Karpas-422 (cell line): ENCODE results near the gene CWC27. TPM values are rescaled to one million over a fixed set of nuclear protein-coding genes. Genes with fewer than 3 reads are reported as not detected.
"Not testable (repeated sequence)": the region's sequence is repeated elsewhere in the genome, so short reads cannot be mapped to it uniquely, and the experiment has no call there.

Experiments used
- DNase-seq: peaks from one replicate; pipeline ENCODE4 v3.0.0-alpha.2; 2015
- H2AFZ ChIP-seq: fragments of 200-600 bp; sonication (generic); 2 replicates; pipeline ENCODE4 v1.6.1; 2014; ENCODE audit warnings: antibody characterized with exemption, low read length, mixed read lengths
- H3K27ac ChIP-seq: fragments of 200-600 bp; sonication (generic); 2 replicates; pipeline ENCODE4 v1.5.1; 2014; ENCODE audit warnings: mild to moderate bottlenecking, low read length, moderate library complexity
- H3K27me3 ChIP-seq: fragments of 200-600 bp; sonication (generic); 2 replicates; pipeline ENCODE4 v1.6.1; 2014; ENCODE audit warnings: low read length, mixed read lengths
- H3K36me3 ChIP-seq: fragments of 200-600 bp; sonication (generic); 2 replicates; pipeline ENCODE4 v1.6.1; 2014; ENCODE audit warnings: low read length, mixed read lengths; ENCODE audit not compliant: insufficient read depth
- H3K4me1 ChIP-seq: fragments of 200-600 bp; sonication (generic); 2 replicates; pipeline ENCODE4 v1.6.1; 2014; ENCODE audit warnings: mild to moderate bottlenecking, low read length, mixed read lengths
- H3K4me2 ChIP-seq: fragments of 200-600 bp; sonication (generic); 2 replicates; pipeline ENCODE4 v1.6.1; 2014; ENCODE audit warnings: low read length, low read depth, mild to moderate bottlenecking; ENCODE audit not compliant: poor library complexity, severe bottlenecking
- H3K4me3 ChIP-seq: fragments of 200-600 bp; sonication (generic); 2 replicates; pipeline ENCODE4 v1.5.1; 2014; ENCODE audit warnings: mild to moderate bottlenecking, antibody characterized with exemption, low read length, mixed read lengths
- H3K79me2 ChIP-seq: fragments of 200-600 bp; sonication (generic); 2 replicates; pipeline ENCODE4 v1.6.1; 2014; ENCODE audit warnings: mild to moderate bottlenecking, low read length, mixed read lengths
- H3K9ac ChIP-seq: fragments of 200-600 bp; sonication (generic); 2 replicates; pipeline ENCODE4 v1.6.0; 2014; ENCODE audit warnings: low read length
- H3K9me2 ChIP-seq: fragments of 200-600 bp; sonication (generic), shearing (Covaris generic); replicated peaks from 2 replicates; pipeline ENCODE4 v1.6.0; 2014; ENCODE audit warnings: mild to moderate bottlenecking, low read length, moderate library complexity; ENCODE audit not compliant: insufficient read depth
- H3K9me3 ChIP-seq: fragments of 300-700, 200-600 bp; sonication (generic); 2 replicates; pipeline ENCODE4 v1.6.1; 2014; ENCODE audit warnings: low read length, mixed read lengths
- H4K20me1 ChIP-seq: fragments of 200-600 bp; sonication (generic); 2 replicates; pipeline ENCODE4 v1.6.1; 2014; ENCODE audit warnings: mild to moderate bottlenecking, antibody characterized with exemption, low read length, low read depth; ENCODE audit not compliant: insufficient read depth
- total RNA-seq: library from RNA; depleted of rRNA; stranded (reverse); fragments of >200 nt; shearing (Covaris generic); gene quantifications from 2 replicates; pipeline ENCODE4 v1.2.3, GENCODE V29; 2014; ENCODE audit warnings: low replicate concordance

Gene CWC27
- total RNA-seq, 1 experiment from 2014 or later, result 24.5 TPM

DNA sequence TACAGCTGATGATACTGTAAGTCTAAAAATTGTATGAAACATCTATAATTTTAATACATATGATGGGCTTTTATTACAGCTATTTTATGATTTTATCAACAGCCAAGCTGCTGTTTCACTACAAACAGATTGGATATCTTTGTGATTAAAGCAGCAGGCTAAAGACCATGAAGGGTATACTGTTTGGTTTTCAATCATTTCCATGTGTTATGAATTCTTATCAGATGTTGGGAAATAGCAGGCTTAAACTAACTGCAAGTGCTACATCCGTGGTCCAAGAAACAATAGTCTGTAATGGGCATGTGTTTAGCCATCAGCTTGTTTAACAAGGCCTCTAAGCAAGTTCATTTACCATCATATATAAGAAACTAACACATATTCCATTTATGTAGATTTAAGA lies 107.5 kb downstream of the CWC27 start:
- H3K9ac ChIP-seq, result no peak overlapping the region
- H3K79me2 ChIP-seq, result no peaks in the 10 kb centered on the region
- no peaks in the 10 kb centered on the region for H3K36me3 ChIP-seq
- H4K20me1 ChIP-seq, result no peaks in the 10 kb centered on the region
- no peaks in the 10 kb centered on the region; the same call in 1 of the 2 replicates for H3K9me2 ChIP-seq
- no peak overlapping the region for H3K27ac ChIP-seq
- H3K4me1 ChIP-seq, result no peaks in the 10 kb centered on the region
- no peak for DNase-seq
- no peak overlapping the region for H3K4me3 ChIP-seq
- H2AFZ ChIP-seq, result no peak overlapping the region
- H3K27me3 ChIP-seq, result no peaks in the 10 kb centered on the region
- H3K9me3 ChIP-seq, result no peaks in the 10 kb centered on the region
- H3K4me2 ChIP-seq, result no peak overlapping the region

DNA sequence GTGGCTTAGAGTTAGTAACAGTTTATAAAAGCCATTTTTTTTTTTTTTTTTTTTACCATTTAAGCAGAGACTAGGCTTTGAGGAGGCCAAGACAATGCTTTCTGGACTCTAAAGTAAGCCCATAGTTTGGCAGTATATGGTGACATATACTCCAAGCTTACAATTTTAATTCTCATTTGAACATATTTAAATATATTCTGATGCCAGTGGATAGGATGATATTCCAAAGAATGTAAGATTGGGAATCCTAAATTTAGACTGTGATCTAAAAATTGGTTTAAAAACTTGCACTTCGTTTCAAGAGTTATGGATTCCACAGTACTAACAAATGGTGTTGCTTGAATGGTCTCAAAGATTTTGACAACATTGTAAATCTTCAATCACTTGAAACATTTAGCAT lies 112.1 kb downstream of the CWC27 start:
- Histone ChIP-seq H3K27ac (no peak overlapping the region), H3K9me3 (no peaks in the 10 kb centered on the region), H3K27me3 (no peaks in the 10 kb centered on the region), H2AFZ (no peak overlapping the region), H3K79me2 (no peaks in the 10 kb centered on the region), H3K9me2 (no peaks in the 10 kb centered on the region; the same call in 1 of the 2 replicates), H3K36me3 (no peaks in the 10 kb centered on the region), H3K4me2 (no peak overlapping the region), H3K9ac (no peak overlapping the region), H3K4me3 (no peak overlapping the region), H4K20me1 (no peaks in the 10 kb centered on the region), H3K4me1 (no peaks in the 10 kb centered on the region)
- no peak for DNase-seq

DNA sequence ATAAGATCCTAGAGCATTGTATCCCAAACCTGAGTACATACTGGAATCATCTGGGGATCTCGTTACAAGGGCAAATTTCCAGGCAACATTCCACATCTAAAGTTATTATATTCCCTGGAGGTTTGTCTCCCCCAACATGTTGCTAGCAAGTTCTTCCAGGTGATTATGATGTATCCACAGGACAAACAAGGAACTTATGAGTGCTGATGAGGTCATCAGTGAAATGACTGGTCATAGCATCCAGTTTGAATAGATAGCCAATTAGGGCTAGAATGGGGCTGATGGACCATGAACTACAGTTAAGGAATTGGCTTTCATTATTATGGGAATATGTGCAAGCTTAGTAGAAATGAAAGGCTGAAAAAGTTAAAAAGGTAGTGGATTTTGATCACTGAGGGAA lies 115.2 kb downstream of the CWC27 start:
- Histone ChIP-seq H3K27me3 (no peaks in the 10 kb centered on the region), H4K20me1 (no peaks in the 10 kb centered on the region), H3K27ac (no peak overlapping the region), H3K9me3 (no peaks in the 10 kb centered on the region), H3K4me3 (no peak overlapping the region), H3K9me2 (no peaks in the 10 kb centered on the region), H3K4me1 (no peaks in the 10 kb centered on the region), H3K4me2 (no peak overlapping the region), H2AFZ (no peak overlapping the region), H3K9ac (no peak overlapping the region), H3K36me3 (no peaks in the 10 kb centered on the region), H3K79me2 (no peaks in the 10 kb centered on the region)
- DNase-seq, result no peak

DNA sequence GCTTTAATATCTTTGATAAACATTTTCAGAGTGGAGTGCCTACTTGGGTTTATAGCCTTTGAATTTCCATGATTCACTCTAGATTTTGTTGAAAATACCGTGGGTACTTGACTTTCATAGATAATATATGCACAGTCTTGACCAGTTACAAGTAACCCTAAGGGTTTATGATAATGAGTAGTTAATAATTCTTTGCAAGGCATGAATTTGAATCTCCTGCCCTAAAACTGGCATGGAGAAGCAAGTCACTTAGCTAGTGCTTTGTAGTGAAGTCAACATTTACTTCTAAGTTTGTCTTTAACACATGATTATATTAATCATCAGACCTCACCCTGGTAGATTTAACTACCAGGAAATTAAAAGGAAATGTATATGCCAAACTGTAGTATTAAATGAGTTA lies 115.8 kb downstream of the CWC27 start:
- Histone ChIP-seq H3K4me3 (no peak overlapping the region), H3K9me2 (no peaks in the 10 kb centered on the region), H3K4me1 (no peaks in the 10 kb centered on the region), H3K27ac (no peak overlapping the region), H3K36me3 (no peaks in the 10 kb centered on the region), H3K27me3 (no peaks in the 10 kb centered on the region), H4K20me1 (no peaks in the 10 kb centered on the region), H2AFZ (no peak overlapping the region), H3K79me2 (no peaks in the 10 kb centered on the region), H3K9ac (no peak overlapping the region), H3K4me2 (no peak overlapping the region), H3K9me3 (no peaks in the 10 kb centered on the region)
- DNase-seq, result no peak

DNA sequence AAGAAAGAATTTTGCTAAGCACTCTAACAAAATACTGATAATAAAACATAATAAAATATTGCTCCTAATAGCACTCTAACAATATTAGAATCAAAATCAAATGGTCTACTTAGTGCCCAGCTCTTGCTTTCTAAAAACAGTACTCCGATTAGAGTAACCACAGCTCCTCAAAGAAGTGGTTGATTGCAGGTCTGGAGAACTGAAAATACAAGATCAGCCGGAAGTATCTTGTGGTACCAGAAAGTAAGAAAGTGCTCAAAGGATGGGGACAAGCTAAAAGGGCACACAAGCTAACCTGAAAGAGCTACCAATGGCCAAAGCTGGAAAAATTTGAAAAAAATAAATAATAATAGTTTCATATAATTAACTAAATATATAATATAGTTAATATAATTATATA lies 119.2 kb downstream of the CWC27 start:
- DNase-seq, result no peak
- Histone ChIP-seq H3K9me3 (no peaks in the 10 kb centered on the region), H3K36me3 (no peaks in the 10 kb centered on the region), H3K79me2 (no peaks in the 10 kb centered on the region), H3K27ac (no peak overlapping the region), H3K4me3 (no peak overlapping the region), H3K4me1 (no peaks in the 10 kb centered on the region), H2AFZ (no peak overlapping the region), H4K20me1 (no peaks in the 10 kb centered on the region), H3K27me3 (no peaks in the 10 kb centered on the region), H3K9me2 (no peaks in the 10 kb centered on the region), H3K4me2 (no peak overlapping the region), H3K9ac (no peak overlapping the region)

DNA sequence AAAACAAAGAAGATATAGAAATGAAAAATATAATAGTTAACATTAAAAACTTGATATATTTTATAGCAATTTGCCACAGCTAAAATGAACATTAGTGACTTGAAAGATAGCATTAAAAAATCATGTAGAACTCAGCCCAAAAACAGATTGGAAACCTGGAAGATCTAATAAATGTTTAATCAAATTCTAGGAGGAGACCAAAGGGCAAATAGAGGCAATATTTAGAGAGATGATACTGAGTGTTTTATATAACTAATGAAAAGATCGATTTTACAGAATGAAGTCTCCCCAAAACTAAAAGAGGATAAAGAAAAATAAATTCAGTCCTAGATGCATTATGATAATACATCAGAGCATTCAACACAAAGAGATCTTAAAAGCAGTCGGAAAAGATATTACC lies 127.0 kb downstream of the CWC27 start:
- H2AFZ ChIP-seq, result no peak overlapping the region
- no peaks in the 10 kb centered on the region for H3K9me2 ChIP-seq
- H3K4me2 ChIP-seq, result no peak overlapping the region
- no peaks in the 10 kb centered on the region for H3K9me3 ChIP-seq
- no peaks in the 10 kb centered on the region for H3K79me2 ChIP-seq
- no peak overlapping the region for H3K9ac ChIP-seq
- no peak for DNase-seq
- no peaks in the 10 kb centered on the region for H3K27me3 ChIP-seq
- no peaks in the 10 kb centered on the region for H4K20me1 ChIP-seq
- H3K27ac ChIP-seq, result no peak overlapping the region
- H3K36me3 ChIP-seq, result no peaks in the 10 kb centered on the region
- no peak overlapping the region for H3K4me3 ChIP-seq
- no peaks in the 10 kb centered on the region for H3K4me1 ChIP-seq

DNA sequence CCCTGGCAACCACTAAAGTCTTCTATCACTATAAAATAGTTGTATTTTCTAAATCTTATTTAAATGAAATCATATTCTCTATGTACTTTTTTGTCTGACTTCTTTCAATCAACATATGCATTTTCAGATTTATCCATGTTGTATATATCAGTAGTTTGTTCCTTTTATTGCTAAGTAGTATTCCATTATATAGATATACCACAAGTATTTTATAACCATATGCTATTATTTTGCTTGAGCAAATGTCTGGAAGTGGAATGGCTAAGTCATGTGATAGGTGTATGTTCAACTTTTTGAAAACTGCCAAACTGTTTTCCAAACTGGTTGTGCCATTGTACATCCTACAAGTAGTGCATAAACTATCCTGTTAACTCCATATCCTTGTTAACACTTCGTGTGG lies 131.1 kb downstream of the CWC27 start:
- no peaks in the 10 kb centered on the region for H3K9me3 ChIP-seq
- no peak for DNase-seq
- H3K79me2 ChIP-seq, result no peaks in the 10 kb centered on the region

DNA sequence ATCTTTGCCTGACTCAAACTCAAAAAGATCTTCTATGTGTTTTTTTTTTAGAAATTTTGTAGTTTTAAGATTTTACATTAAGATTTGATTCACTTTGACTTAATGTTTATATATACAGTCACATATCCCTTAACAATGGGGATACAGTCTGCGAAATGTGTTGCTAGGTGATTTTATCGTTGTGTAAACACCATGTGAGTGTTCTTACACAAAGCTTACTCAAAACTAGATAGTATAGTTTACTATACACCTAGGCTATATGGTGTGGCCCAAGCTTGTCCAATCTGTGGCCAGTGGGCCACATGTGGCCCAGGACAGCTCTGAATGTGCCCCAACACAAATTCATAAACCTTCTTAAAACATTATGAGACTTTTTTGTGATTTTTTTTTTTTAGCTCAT lies 131.9 kb downstream of the CWC27 start:
- Histone ChIP-seq H3K27me3 (no peaks in the 10 kb centered on the region), H3K9ac (no peak overlapping the region), H3K4me2 (no peak overlapping the region), H2AFZ (no peak overlapping the region), H3K9me2 (no peaks in the 10 kb centered on the region), H4K20me1 (no peaks in the 10 kb centered on the region), H3K27ac (no peak overlapping the region), H3K4me1 (no peaks in the 10 kb centered on the region), H3K79me2 (no peaks in the 10 kb centered on the region), H3K36me3 (no peaks in the 10 kb centered on the region), H3K4me3 (no peak overlapping the region), H3K9me3 (no peaks in the 10 kb centered on the region; the same call in 1 of the 2 replicates)
- DNase-seq, result no peak

More for the DNA sequence above, 131.1 kb downstream of the CWC27 start:
- Histone ChIP-seq H3K4me1 (no peaks in the 10 kb centered on the region), H3K9me2 (no peaks in the 10 kb centered on the region), H4K20me1 (no peaks in the 10 kb centered on the region), H3K27ac (no peak overlapping the region), H3K9ac (no peak overlapping the region), H3K36me3 (no peaks in the 10 kb centered on the region), H2AFZ (no peak overlapping the region), H3K4me2 (no peak overlapping the region), H3K27me3 (no peaks in the 10 kb centered on the region), H3K4me3 (no peak overlapping the region)

DNA sequence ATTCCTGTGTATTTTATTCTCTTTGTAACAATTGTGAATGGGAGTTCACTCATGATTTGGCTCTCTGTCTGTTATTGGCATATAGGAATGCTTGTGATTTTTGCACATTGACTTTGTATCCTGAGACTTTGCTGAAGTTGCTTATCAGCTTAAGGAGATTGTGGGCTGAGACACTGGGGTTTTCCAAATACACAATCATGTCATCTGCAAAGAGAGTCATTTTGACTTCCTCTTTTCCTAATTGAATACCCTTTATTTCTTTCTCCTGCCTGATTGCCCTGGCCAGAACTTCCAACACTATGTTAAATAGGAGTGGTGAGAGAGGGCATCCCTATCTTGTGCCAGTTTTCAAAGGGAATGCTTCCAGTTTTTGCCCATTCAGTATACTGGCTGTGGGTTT lies 138.7 kb downstream of the CWC27 start:
- H3K27ac ChIP-seq, H3K9me2 ChIP-seq, H3K4me2 ChIP-seq, DNase-seq, H3K9me3 ChIP-seq, H3K79me2 ChIP-seq, H3K9ac ChIP-seq, H3K4me1 ChIP-seq, H3K27me3 ChIP-seq, H3K4me3 ChIP-seq, H2AFZ ChIP-seq, H4K20me1 ChIP-seq, H3K36me3 ChIP-seq: not testable (repeated sequence)
